HEK293 (cell line): ENCODE results near the gene POTEE.
"Not testable (repeated sequence)": the region's sequence is repeated elsewhere in the genome, so short reads cannot be mapped to it uniquely, and the experiment has no call there.

ENCODE experiments used
- CTCF ChIP-seq: fragments of 450-650 bp; formaldehyde crosslinking; IDR thresholded peaks from 2 replicates; pipeline ENCODE4 v1.5.1; 2016; ENCODE audit warnings: missing biosample characterization, missing genetic modification characterization
- GLI2 ChIP-seq: fragments of 450-650 bp; formaldehyde crosslinking; IDR thresholded peaks from 2 replicates; pipeline ENCODE4; 2017; ENCODE audit warnings: missing biosample characterization, missing genetic modification characterization, low read depth, borderline replicate concordance
- MEIS1 ChIP-seq: sonication (generic); formaldehyde crosslinking; IDR thresholded peaks from 2 replicates; pipeline ENCODE4 v1.8.1; 2022; ENCODE audit warnings: missing genetic modification reagents, mild to moderate bottlenecking, borderline replicate concordance
- TRIM28 ChIP-seq: IDR thresholded peaks from 2 replicates; pipeline ENCODE4 v1.6.1; 2011; ENCODE audit warnings: low read length, control low read depth, borderline replicate concordance
- TSHZ1 ChIP-seq: fragments of 450-650 bp; formaldehyde crosslinking; IDR thresholded peaks from 2 replicates; pipeline ENCODE4 v1.5.1; 2016; ENCODE audit warnings: missing biosample characterization, missing genetic modification characterization, borderline replicate concordance
- ZBTB49 ChIP-seq: fragments of 450-650 bp; formaldehyde crosslinking; IDR thresholded peaks from 2 replicates; pipeline ENCODE4 v1.5.1; 2016; ENCODE audit warnings: missing biosample characterization, missing genetic modification characterization, low read depth
- ZNF114 ChIP-seq: fragments of 450-650 bp; formaldehyde crosslinking; IDR thresholded peaks from 2 replicates; pipeline ENCODE4 v1.5.0; 2017; ENCODE audit warnings: missing biosample characterization, missing genetic modification characterization
- ZNF146 ChIP-seq: fragments of 450-650 bp; formaldehyde crosslinking; IDR thresholded peaks from 2 replicates; pipeline ENCODE4 v1.5.1; 2016; ENCODE audit warnings: missing biosample characterization, missing genetic modification characterization
- ZNF37A ChIP-seq: fragments of 450-650 bp; IDR thresholded peaks from 2 replicates; pipeline ENCODE4 v1.5.1; 2018; ENCODE audit warnings: missing biosample characterization, missing genetic modification characterization
- ZNF510 ChIP-seq: fragments of 450-650 bp; formaldehyde crosslinking; IDR thresholded peaks from 2 replicates; pipeline ENCODE4 v1.5.1; 2018; ENCODE audit warnings: mild to moderate bottlenecking, missing genetic modification characterization, missing biosample characterization; ENCODE audit not compliant: insufficient replicate concordance
- ZNF626 ChIP-seq: fragments of 450-650 bp; sonication (Bioruptor Pico); formaldehyde crosslinking; IDR thresholded peaks from 2 replicates; pipeline ENCODE4 v1.5.1; 2018; ENCODE audit warnings: missing biosample characterization, missing genetic modification characterization, inconsistent platforms
- ZXDB ChIP-seq: fragments of 450-650 bp; formaldehyde crosslinking; IDR thresholded peaks from 2 replicates; pipeline ENCODE4 v1.5.1; 2016; ENCODE audit warnings: missing biosample characterization, missing genetic modification characterization

- not testable (repeated sequence) for TF ChIP-seq ZNF146; ZNF626 (tag by site-specific recombination); ZNF510 (tag by site-specific recombination); CTCF (tag by site-specific recombination); TSHZ1 (tag by site-specific recombination); MEIS1; ZXDB (tag by site-specific recombination); TRIM28; GLI2 (tag by site-specific recombination); ZNF114 (tag by site-specific recombination); ZBTB49 (tag by site-specific recombination); ZNF37A (tag by site-specific recombination)
Measured at GRCh38 chr2:131210434-131211211, 1.3 kb downstream of the POTEE start.
